Mucosa of descending colon (tissue), 3 donors: ENCODE data around the gene DNAH10. TPM values are rescaled to one million over a fixed set of nuclear protein-coding genes. Genes with fewer than 3 reads are reported as not detected.

Experiments
- ATAC-seq: fragments of 200-7000 bp; cut with Tn5 transposase; one replicate; pipeline ENCODE4 v1.9.1; 2020; ENCODE audit warnings: mild to moderate bottlenecking, moderate library complexity
- DNase-seq, 3 donors: peaks; one replicate each; pipeline ENCODE4 v3.0.0-alpha.2; 2020
- H3K36me3 ChIP-seq: fragments of 200-600 bp; one replicate; pipeline ENCODE4 v1.8.0; 2021; ENCODE audit warnings: low read depth, mild to moderate bottlenecking
- H3K4me1 ChIP-seq: fragments of 200-600 bp; one replicate; pipeline ENCODE4 v1.8.0; 2021; ENCODE audit warnings: low read depth, mild to moderate bottlenecking
- H3K4me3 ChIP-seq: fragments of 200-600 bp; one replicate; pipeline ENCODE4 v1.8.0; 2021; ENCODE audit warnings: mild to moderate bottlenecking
- H3K9me3 ChIP-seq: fragments of 200-600 bp; one replicate; pipeline ENCODE4 v1.8.0; 2021; ENCODE audit warnings: mild to moderate bottlenecking
- CTCF ChIP-seq: fragments of 200-600 bp; IDR thresholded peaks from one replicate; pipeline ENCODE4 v1.8.0; 2022; ENCODE audit warnings: antibody characterized with exemption, mild to moderate bottlenecking
- intact Hi-C, 2 donors: fragments of 100-400 bp; cut with DNase I in 1 of 2; cut with micrococcal nuclease in 1 of 2; formaldehyde crosslinking; loops; one replicate each; pipeline versions ENCODE4 v1.11.0 to v1.11.1; 2022; cut with DNase I, micrococcal nuclease
- total RNA-seq, 3 donors: library from RNA; stranded (reverse); fragmentation: NEBNext Ultra II Directional in 2 of 3; extraction: Animal tissue kit (Norgen Biotek cat#: 25700) in 2 of 3; gene quantifications; one replicate each; pipeline versions ENCODE4 v1.2.1 to v1.2.4, GENCODE V29; 2021 to 2023
- donor health status: DM: no; HTN: no; CAD: no; lungs with moderate emphysema.
- donor health status: DM: no; HTN: no; CAD: no.
- donor health status: DM: no; HTN: yes; CAD: no.

DNAH10 gene
- total RNA-seq, 3 donors from 2014 or later, result 0.29 to 0.63 (median 0.29) TPM

GRCh38 chr12:123748661-123749060 lies 13.4 kb upstream of the DNAH10 start:
- no peak overlapping the region for H3K4me3 ChIP-seq
- DNase-seq, result no peak
- H3K9me3 ChIP-seq, result no peaks in the 10 kb centered on the region
- H3K4me1 ChIP-seq, result no peaks in the 10 kb centered on the region
- ATAC-seq, result no peak
- H3K36me3 ChIP-seq, result no peaks in the 10 kb centered on the region
- no peak for TF ChIP-seq CTCF
- intact Hi-C loops, result no loop called here

GRCh38 chr12:123749355-123749754 lies 12.7 kb upstream of the DNAH10 start:
- intact Hi-C loops, result no loop called here
- ATAC-seq (no peak), DNase-seq (no peak)
- Histone ChIP-seq H3K36me3 (no peaks in the 10 kb centered on the region), H3K9me3 (no peaks in the 10 kb centered on the region), H3K4me3 (no peak overlapping the region), H3K4me1 (no peaks in the 10 kb centered on the region)
- TF ChIP-seq CTCF, result no peak

- intact Hi-C loops, result no loop called here
- Histone ChIP-seq H3K36me3 (no peaks in the 10 kb centered on the region), H3K9me3 (no peaks in the 10 kb centered on the region), H3K4me1 (no peaks in the 10 kb centered on the region), H3K4me3 (no peak overlapping the region)
- TF ChIP-seq CTCF, result no peak
- DNase-seq (no peak), ATAC-seq (no peak)
Measured at GRCh38 chr12:123750159-123750656, 11.9 kb upstream of the DNAH10 start.

GRCh38 chr12:123752046-123752445 lies 10.1 kb upstream of the DNAH10 start:
- no peaks in the 10 kb centered on the region for H3K36me3 ChIP-seq

GRCh38 chr12:123754041-123754772 lies 7.9 kb upstream of the DNAH10 start:
- Histone ChIP-seq H3K4me1 (no peaks in the 10 kb centered on the region), H3K4me3 (no peak overlapping the region), H3K36me3 (no peaks in the 10 kb centered on the region), H3K9me3 (no peaks in the 10 kb centered on the region)
- intact Hi-C loops, result no loop called here
- no peak for ATAC-seq
- DNase-seq, result no peak
- TF ChIP-seq CTCF, result no peak

More at GRCh38 chr12:123752046-123752445, 10.1 kb upstream of the DNAH10 start:
- Histone ChIP-seq H3K4me3 (no peak overlapping the region), H3K9me3 (no peaks in the 10 kb centered on the region), H3K4me1 (no peaks in the 10 kb centered on the region)
- TF ChIP-seq CTCF, result no peak
- DNase-seq, result no peak
- intact Hi-C loops, result no loop called here
- no peak for ATAC-seq
